NT2/D1 (cell line): ENCODE results near the gene ATP13A3.

Experiments
- SUZ12 ChIP-seq: IDR thresholded peaks from 2 replicates; pipeline ENCODE4 v1.6.1; 2011; ENCODE audit not compliant: insufficient read length, insufficient read depth; ENCODE audit errors: extremely low read depth
- YY1 ChIP-seq: IDR thresholded peaks from 2 replicates; pipeline ENCODE4 v1.6.1; 2011; ENCODE audit not compliant: insufficient read length, insufficient read depth
- ZNF274 ChIP-seq: IDR thresholded peaks from 2 replicates; pipeline ENCODE4 v1.6.1; 2011; ENCODE audit warnings: mild to moderate bottlenecking, low read depth, low read length

DNA sequence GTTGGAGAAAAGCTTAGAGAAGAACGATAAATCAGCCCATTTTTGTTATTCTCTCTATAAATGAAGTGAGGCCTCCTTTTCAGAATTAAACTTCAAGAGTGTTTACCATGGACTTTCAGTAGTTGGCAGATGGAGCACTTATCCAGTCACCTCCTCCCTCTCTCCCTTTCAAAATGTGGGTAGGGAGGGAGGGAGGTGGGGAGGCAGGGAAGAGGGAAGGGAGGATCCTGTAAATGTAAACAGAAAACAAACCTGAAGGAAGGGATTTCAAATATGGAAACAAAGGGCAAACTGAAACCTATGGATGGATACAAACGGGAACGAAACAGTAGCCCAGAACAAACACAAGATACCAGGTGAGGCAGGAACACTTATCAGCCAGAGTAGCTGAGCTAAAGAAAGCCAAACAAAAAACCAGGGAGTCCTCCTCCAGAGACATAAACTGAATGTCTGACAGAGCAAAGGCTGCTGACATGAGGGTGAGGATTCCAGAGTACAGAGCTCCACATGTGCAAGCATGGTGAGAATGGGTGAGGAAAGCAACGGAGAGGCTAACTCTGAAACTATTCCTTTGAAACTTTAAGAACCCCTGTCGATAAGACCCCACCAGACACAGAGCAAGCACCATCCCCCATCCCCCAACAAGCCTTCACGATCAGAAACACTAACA is 46.8 kb downstream of the ATP13A3 start:
- TF ChIP-seq ZNF274 (no peak), YY1 (no peak), SUZ12 (no peak)
